ENCODE measurements around the gene CNTNAP3B.
"Not testable (repeated sequence)": the region's sequence is repeated elsewhere in the genome, so short reads cannot be mapped to it uniquely, and the experiment has no call there.

The CNTNAP3B gene

GRCh38 chr9:42129073-42129729 lies at the start of gene CNTNAP3B:
Gene CNTNAP3B, minus strand, starts transcription at chr9:42129426. Its CDS starts 332 bp downstream, at chr9:42129094.
- H3K4me1 Mint-ChIP-seq; H3K9me3 Mint-ChIP-seq; DNase-seq (ENCODE audit: low spot score in 2 of 2); ATAC-seq (replicated peaks; ENCODE audit: extremely low read depth, poor library complexity, severe bottlenecking); H3K27me3 Mint-ChIP-seq; H3K36me3 Mint-ChIP-seq (ENCODE audit: insufficient read depth); H3K27ac Mint-ChIP-seq (ENCODE audit: low read depth); H3K4me3 Mint-ChIP-seq: not testable (repeated sequence)

- ATAC-seq (replicated peaks; ENCODE audit: extremely low read depth, poor library complexity, severe bottlenecking); H3K27me3 Mint-ChIP-seq; H3K9me3 Mint-ChIP-seq; H3K36me3 Mint-ChIP-seq (ENCODE audit: insufficient read depth); H3K27ac Mint-ChIP-seq (ENCODE audit: low read depth); H3K4me3 Mint-ChIP-seq; DNase-seq (ENCODE audit: low spot score in 2 of 2); H3K4me1 Mint-ChIP-seq: not testable (repeated sequence)
Measured at GRCh38 chr9:42160299-42160698, 31.1 kb upstream of the CNTNAP3B start.

DNA sequence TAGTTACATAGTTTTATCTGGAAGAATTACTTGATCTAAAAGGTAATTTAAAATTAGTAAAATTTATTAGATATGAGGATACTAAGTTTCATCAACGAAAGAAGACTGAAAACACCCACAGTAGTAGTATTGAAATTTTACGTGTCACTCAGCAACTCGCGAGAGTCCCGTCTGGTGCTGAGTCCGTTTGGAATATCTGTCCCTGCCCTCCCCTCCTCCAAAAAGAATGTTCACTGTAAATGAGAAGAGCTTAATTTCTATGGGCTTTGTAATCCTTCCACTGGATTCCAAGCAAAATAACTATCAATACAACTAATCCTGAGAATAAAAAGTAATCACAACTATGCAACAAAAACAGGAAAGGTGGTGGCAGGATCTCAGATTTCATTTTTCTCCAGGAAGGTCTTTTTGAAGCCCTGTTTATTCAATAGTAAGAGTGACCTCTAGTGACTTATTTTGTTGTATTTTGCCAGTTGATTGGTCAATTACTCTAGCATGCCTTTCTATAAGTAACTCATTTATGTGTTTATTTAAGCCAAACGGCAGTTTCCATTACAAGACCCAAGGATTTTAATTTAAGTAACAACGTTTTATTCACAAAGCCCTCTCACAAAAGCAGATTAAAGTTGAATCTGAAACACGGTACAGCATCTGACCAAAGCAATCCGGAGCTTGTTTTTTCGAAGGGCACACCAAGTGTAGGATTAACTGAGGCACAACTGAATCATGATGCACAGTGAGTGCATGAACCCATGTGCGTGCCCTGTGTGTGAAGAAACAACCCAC lies 2.0 kb downstream of the CNTNAP3B start:
- H3K9me3 Mint-ChIP-seq; H3K27ac Mint-ChIP-seq (ENCODE audit: low read depth); H3K4me1 Mint-ChIP-seq; H3K27me3 Mint-ChIP-seq; DNase-seq (ENCODE audit: low spot score in 2 of 2); ATAC-seq (replicated peaks; ENCODE audit: extremely low read depth, poor library complexity, severe bottlenecking); H3K36me3 Mint-ChIP-seq (ENCODE audit: insufficient read depth); H3K4me3 Mint-ChIP-seq: not testable (repeated sequence)

DNA sequence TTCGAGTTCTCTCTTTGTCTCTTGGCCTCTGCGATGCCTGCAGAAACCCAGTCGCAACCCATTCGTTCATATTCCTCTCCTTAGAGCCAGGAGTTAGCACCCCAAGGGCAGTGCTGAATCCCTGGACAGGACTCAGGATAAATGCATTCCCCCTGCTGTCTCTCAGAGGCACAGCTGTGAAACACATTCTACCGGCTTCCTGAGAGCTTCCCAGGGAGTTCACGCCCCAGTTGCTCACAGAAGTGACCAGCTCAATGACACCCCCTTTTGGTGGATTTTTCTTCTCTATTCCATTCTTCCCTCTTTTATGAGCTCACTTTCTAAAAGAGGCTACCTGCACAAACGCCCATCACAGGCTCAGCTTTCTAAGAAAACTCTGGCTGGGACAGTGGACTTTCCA lies 8.2 kb downstream of the CNTNAP3B start:
- not testable (repeated sequence) for H3K4me1 Mint-ChIP-seq; H3K27me3 Mint-ChIP-seq; ATAC-seq (replicated peaks; ENCODE audit: extremely low read depth, poor library complexity, severe bottlenecking); DNase-seq (ENCODE audit: low spot score in 2 of 2); H3K9me3 Mint-ChIP-seq; H3K4me3 Mint-ChIP-seq; H3K36me3 Mint-ChIP-seq (ENCODE audit: insufficient read depth); H3K27ac Mint-ChIP-seq (ENCODE audit: low read depth)

- not testable (repeated sequence) for H3K4me1 Mint-ChIP-seq; H3K27ac Mint-ChIP-seq (ENCODE audit: low read depth); DNase-seq (ENCODE audit: low spot score in 2 of 2); H3K27me3 Mint-ChIP-seq; H3K4me3 Mint-ChIP-seq; ATAC-seq (replicated peaks; ENCODE audit: extremely low read depth, poor library complexity, severe bottlenecking); H3K9me3 Mint-ChIP-seq; H3K36me3 Mint-ChIP-seq (ENCODE audit: insufficient read depth)
Measured at GRCh38 chr9:42095929-42096328, 33.3 kb downstream of the CNTNAP3B start.

- not testable (repeated sequence) for H3K36me3 Mint-ChIP-seq (ENCODE audit: insufficient read depth); H3K27ac Mint-ChIP-seq (ENCODE audit: low read depth); H3K4me3 Mint-ChIP-seq; DNase-seq (ENCODE audit: low spot score in 2 of 2); H3K4me1 Mint-ChIP-seq; H3K27me3 Mint-ChIP-seq; H3K9me3 Mint-ChIP-seq; ATAC-seq (replicated peaks; ENCODE audit: extremely low read depth, poor library complexity, severe bottlenecking)
Measured at GRCh38 chr9:42084559-42084952, 44.7 kb downstream of the CNTNAP3B start.

DNA sequence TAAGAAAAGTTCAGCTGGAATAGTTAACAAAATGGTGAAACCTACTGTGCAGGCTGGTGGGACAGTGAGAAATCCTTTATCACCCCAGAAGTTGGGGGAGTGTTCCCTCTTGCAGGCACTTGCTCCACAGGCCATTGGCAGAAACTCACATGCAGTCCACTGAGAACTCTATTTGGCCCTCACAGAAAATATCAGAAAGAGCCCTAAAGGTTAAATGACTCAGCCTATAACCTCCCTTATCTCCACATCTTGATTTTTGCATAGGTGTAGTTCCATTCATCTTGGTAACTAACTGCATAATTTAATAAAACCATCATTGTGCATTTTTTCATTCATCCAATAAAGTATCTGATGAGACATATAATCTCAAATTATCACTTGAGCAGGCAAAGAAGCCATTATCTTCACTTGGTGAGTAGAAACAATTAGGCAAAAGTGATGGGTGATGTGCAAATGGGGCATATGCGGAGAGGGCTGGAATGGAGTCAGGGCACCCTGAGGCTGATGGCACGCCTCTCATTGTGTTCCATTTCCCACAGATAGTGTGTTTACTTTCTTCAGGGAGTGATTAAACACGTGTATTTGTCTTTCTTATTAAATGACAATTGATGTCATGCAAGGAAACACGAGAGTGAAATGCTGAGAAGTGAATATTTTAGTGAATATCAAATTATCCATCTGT lies 45.2 kb downstream of the CNTNAP3B start:
- H3K4me3 Mint-ChIP-seq; H3K9me3 Mint-ChIP-seq; DNase-seq (ENCODE audit: low spot score in 2 of 2); H3K27me3 Mint-ChIP-seq; H3K36me3 Mint-ChIP-seq (ENCODE audit: insufficient read depth); H3K27ac Mint-ChIP-seq (ENCODE audit: low read depth); ATAC-seq (replicated peaks; ENCODE audit: extremely low read depth, poor library complexity, severe bottlenecking); H3K4me1 Mint-ChIP-seq: not testable (repeated sequence)

DNA sequence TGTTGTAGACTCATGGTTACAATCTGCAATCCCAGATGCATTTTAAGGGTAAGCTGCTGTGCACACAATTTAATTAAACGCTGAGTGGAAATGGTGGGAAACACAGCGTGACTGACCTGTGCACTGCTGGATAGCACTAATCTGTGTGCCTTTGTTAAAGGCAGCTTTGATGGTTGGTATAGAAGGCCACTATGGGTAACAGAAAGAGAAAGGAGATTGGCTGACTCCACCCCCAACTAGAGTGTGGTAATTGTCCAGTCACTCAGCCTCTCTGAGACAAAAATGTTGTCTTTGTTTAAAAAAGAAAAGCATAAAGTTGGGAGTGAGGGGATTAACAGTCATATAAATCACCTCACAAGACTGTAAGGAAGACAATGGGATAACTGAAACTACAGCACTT lies 48.9 kb downstream of the CNTNAP3B start:
- H3K27ac Mint-ChIP-seq (ENCODE audit: low read depth); H3K36me3 Mint-ChIP-seq (ENCODE audit: insufficient read depth); H3K27me3 Mint-ChIP-seq; H3K4me3 Mint-ChIP-seq; DNase-seq (ENCODE audit: low spot score in 2 of 2); H3K9me3 Mint-ChIP-seq; H3K4me1 Mint-ChIP-seq; ATAC-seq (replicated peaks; ENCODE audit: extremely low read depth, poor library complexity, severe bottlenecking): not testable (repeated sequence)

GRCh38 chr9:42074868-42075267 lies 54.4 kb downstream of the CNTNAP3B start:
- not testable (repeated sequence) for H3K27ac Mint-ChIP-seq (ENCODE audit: low read depth); H3K36me3 Mint-ChIP-seq (ENCODE audit: insufficient read depth); H3K27me3 Mint-ChIP-seq; DNase-seq (ENCODE audit: low spot score in 2 of 2); H3K4me3 Mint-ChIP-seq; ATAC-seq (replicated peaks; ENCODE audit: extremely low read depth, poor library complexity, severe bottlenecking); H3K4me1 Mint-ChIP-seq; H3K9me3 Mint-ChIP-seq

DNA sequence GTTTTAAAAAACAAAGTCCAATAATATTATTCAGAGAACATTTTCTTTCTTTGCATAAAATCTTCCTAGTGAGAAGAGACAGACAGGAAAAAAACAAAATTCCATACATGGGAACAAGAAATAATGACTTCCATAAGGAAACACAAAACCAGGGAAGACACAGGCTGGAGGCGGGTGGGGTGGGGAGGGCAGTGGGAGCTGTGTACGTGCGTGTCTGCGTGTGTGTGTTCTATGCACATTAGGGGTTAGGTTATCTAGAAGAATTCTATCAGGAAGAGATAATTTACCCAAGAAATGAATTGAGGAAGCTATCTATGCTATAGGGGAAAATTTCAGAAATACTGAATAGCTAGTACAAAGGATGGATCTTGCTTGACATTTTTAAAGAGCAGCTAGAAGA lies 58.2 kb downstream of the CNTNAP3B start:
- not testable (repeated sequence) for H3K36me3 Mint-ChIP-seq (ENCODE audit: insufficient read depth); DNase-seq (ENCODE audit: low spot score in 2 of 2); H3K27ac Mint-ChIP-seq (ENCODE audit: low read depth); H3K4me1 Mint-ChIP-seq; ATAC-seq (replicated peaks; ENCODE audit: extremely low read depth, poor library complexity, severe bottlenecking); H3K4me3 Mint-ChIP-seq; H3K9me3 Mint-ChIP-seq; H3K27me3 Mint-ChIP-seq

DNA sequence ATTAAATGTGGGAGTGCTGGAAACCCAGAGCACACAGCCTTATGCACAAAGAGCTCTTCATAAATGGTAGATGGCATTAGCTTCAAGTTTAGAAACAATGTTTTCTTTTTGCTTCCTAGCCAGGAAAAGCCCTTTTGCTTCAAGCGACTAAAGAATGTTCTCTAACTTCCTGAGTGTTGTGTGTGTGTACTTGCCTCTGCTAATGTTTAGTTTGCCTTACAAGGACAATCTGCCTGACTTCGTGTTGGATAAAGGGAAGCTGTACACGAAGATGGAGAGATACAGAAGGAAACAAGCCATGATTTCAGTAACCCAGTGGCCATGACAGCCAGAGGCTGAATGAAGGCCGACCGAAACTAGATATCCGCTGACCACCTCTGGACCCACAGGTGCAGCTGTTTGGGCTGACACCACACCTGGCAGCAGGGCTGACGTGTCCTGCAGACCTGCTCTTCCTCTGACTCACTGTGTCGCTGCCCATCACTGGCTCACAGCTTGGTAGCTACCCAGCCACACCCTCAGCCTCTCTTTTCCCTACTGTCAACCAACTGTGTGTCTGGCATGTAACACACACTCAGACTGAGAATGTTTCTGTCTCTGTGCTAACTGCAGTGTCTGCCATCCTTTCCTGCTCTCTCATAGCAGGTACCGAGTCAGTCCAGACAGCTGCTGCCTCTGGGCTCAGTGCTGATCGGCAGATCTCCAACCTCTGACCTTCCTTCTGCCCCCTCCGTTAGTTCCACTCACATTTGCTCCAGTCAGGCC lies 59.0 kb downstream of the CNTNAP3B start:
- not testable (repeated sequence) for H3K4me3 Mint-ChIP-seq; DNase-seq (ENCODE audit: low spot score in 2 of 2); H3K27me3 Mint-ChIP-seq; H3K36me3 Mint-ChIP-seq (ENCODE audit: insufficient read depth); H3K27ac Mint-ChIP-seq (ENCODE audit: low read depth); H3K4me1 Mint-ChIP-seq; H3K9me3 Mint-ChIP-seq; ATAC-seq (replicated peaks; ENCODE audit: extremely low read depth, poor library complexity, severe bottlenecking)

DNA sequence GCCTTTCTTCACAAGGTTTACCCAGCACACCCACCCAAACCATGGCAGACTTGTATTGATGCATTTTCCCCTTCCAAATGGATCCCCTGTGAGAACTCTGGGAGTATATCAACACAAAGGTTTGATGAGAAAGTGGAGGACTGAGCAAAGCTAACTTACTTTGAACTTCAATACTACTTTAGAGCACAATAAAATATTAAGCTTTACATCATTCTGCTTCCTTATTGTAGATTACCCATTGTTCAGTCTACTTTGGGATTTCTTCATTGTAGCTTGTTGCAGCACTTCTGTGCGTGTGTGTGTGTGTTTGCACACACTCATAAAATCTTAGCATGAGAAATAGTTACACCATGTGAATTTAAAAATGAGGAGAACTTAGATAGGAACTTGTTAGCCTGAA lies 75.4 kb downstream of the CNTNAP3B start:
- not testable (repeated sequence) for H3K27ac Mint-ChIP-seq (ENCODE audit: low read depth); H3K9me3 Mint-ChIP-seq; ATAC-seq (replicated peaks; ENCODE audit: extremely low read depth, poor library complexity, severe bottlenecking); DNase-seq (ENCODE audit: low spot score in 2 of 2); H3K4me3 Mint-ChIP-seq; H3K36me3 Mint-ChIP-seq (ENCODE audit: insufficient read depth); H3K27me3 Mint-ChIP-seq; H3K4me1 Mint-ChIP-seq

Measured in central memory CD8-positive, alpha-beta T cell (primary cell).